ENCODE measurements around the gene RBL2. TPM values are rescaled to one million over a fixed set of nuclear protein-coding genes. Genes with fewer than 3 reads are reported as not detected.

RBL2 gene
- total and polyA plus RNA-seq, 2 donors (not counting 3 experiments of a cell fraction or from before 2014, with no cell fraction given), result 22.5 to 30.7 TPM

DNA sequence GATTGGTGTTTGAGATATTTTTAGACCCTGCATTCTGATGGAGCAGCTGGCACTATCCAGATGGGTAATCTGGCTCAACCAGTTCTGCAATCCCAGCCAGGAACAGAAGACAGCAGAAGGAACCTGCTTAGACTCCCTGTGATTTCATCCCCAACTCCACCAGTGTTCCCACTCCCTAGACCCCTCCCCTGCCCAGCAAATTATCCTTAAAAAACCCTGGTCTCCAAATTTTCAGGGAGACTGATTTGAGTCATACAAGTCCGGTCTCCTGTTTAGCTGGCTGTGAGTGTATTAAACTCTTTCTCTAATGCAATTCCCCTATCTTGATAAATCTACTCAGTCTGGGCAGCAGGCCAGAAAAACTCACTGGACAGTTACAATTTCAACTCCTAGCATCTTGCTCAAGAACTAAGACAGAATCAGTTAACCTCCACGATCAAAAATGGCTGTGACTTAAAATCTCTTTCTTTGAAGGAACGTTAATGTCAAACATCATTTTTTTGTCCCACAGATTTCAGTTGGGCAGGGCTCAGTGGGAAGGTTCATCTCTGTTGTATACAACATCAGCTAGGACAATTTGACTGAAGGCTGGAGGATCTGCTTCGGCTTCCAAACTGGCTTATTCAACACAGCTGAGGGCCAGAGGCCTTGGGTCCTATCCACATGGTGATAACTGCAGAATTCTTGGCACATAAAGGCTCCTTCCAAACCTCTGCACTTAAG lies 4.9 kb upstream of the RBL2 start:
- H3K9ac ChIP-seq (replicated peaks; ENCODE audit: extremely low read depth, insufficient read depth, low read length), result no peak overlapping the region
- H3K9me1 ChIP-seq (replicated peaks; ENCODE audit: control insufficient read depth, extremely low read depth, insufficient read depth, low read length), result no peaks in the 10 kb centered on the region
- no peak for TF ChIP-seq MYC (IDR thresholded peaks at IDR 0.05; ENCODE audit: low read depth, low read length)
- no peaks in the 10 kb centered on the region for H3K79me2 ChIP-seq (ENCODE audit: control insufficient read depth, insufficient read depth, low read length)
- intact Hi-C loops (cut with micrococcal nuclease) (no loop called here), dilution Hi-C loops (cut with MboI; ENCODE audit: extremely low pct_ligation_motif_present, low sequenced_read_pairs) (no loop called here)
- no peak overlapping the region for H2AFZ ChIP-seq (ENCODE audit: low read depth, low read length)
- DNase-seq (ENCODE audit: low read depth, low spot score) (peak; percentile 10), FAIRE-seq (no peak)
- H4K20me1 ChIP-seq (replicated peaks; ENCODE audit: control insufficient read depth, extremely low read depth, insufficient read depth, low read length), result no peaks in the 10 kb centered on the region
- H3K4me1 ChIP-seq (ENCODE audit: control insufficient read depth, extremely low read depth, insufficient read depth, low read length), result no peaks in the 10 kb centered on the region
- no peak overlapping the region for H3K4me2 ChIP-seq (ENCODE audit: insufficient read depth, low read length)
- no TSS peak for BruUV-seq (replicated peaks)
- H3K4me3 ChIP-seq (replicated peaks in 1 of 3; ENCODE audit: insufficient read depth in 1 of 3, low read depth in 1 of 3, low read length in 3 of 3), result no peak overlapping the region
- H3K36me3 ChIP-seq (ENCODE audit: control insufficient read depth in 2 of 2, extremely low read depth in 1 of 2, insufficient read depth in 2 of 2, low read length in 2 of 2), result no peaks in the 10 kb centered on the region
- ChIA-PET POLR2A (no interaction called here), CTCF (no interaction called here)
- H3K27ac ChIP-seq (ENCODE audit: insufficient read depth, low read depth, low read length), result no peak overlapping the region
- no peaks in the 10 kb centered on the region for H3K27me3 ChIP-seq (ENCODE audit: control insufficient read depth in 2 of 2, insufficient read depth in 2 of 2, low read length in 2 of 2)
- no peaks in the 10 kb centered on the region for H3K9me3 ChIP-seq (replicated peaks; ENCODE audit: control insufficient read depth, insufficient read depth, low read length)

DNA sequence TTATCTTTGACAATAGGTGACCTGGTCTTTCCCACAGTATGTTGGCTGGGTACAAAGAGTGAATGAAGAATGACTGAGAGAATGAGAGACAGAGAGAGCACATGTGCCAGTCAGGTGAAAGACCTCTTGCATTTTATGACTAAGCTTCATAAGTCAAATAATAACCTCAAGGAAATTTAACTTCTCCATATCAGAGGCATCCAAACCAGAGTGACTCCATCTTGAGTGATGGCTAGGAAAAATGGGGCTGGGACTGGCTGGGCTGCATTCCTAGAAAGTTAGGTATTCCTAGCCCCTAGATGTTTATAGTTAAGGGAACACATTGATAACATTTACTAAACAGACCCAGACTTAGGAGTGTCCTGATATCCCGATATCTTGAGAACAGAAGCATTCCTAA lies 3.9 kb upstream of the RBL2 start:
- no peak overlapping the region for H2AFZ ChIP-seq (ENCODE audit: low read depth, low read length)
- H3K4me3 ChIP-seq (replicated peaks in 1 of 3; ENCODE audit: insufficient read depth in 1 of 3, low read depth in 1 of 3, low read length in 3 of 3), result no peak overlapping the region
- intact Hi-C loops (cut with micrococcal nuclease) (loop anchor here (10.0 kb wide), 1 partner anchor 376 kb away; the partner anchor contains the start of genes CHD9 and CHD9NB), dilution Hi-C loops (cut with MboI; ENCODE audit: extremely low pct_ligation_motif_present, low sequenced_read_pairs) (no loop called here)
- no peaks in the 10 kb centered on the region for H3K4me1 ChIP-seq (ENCODE audit: control insufficient read depth, extremely low read depth, insufficient read depth, low read length)
- no peak overlapping the region for H3K27ac ChIP-seq (ENCODE audit: insufficient read depth, low read depth, low read length)
- DNase-seq (ENCODE audit: low read depth, low spot score) (no peak), FAIRE-seq (no peak)
- peaks cover 4% of the 10 kb centered on the region for H3K79me2 ChIP-seq (ENCODE audit: control insufficient read depth, insufficient read depth, low read length)
- POLR2A ChIA-PET, result no interaction called here
- H3K9me1 ChIP-seq (replicated peaks; ENCODE audit: control insufficient read depth, extremely low read depth, insufficient read depth, low read length), result no peaks in the 10 kb centered on the region
- BruUV-seq (replicated peaks), result no TSS peak
- no peaks in the 10 kb centered on the region for H3K9me3 ChIP-seq (replicated peaks; ENCODE audit: control insufficient read depth, insufficient read depth, low read length)
- H4K20me1 ChIP-seq (replicated peaks; ENCODE audit: control insufficient read depth, extremely low read depth, insufficient read depth, low read length), result no peaks in the 10 kb centered on the region
- TF ChIP-seq, protein P1, sequence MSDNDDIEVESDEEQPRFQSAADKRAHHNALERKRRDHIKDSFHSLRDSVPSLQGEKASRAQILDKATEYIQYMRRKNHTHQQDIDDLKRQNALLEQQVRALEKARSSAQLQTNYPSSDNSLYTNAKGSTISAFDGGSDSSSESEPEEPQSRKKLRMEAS (IDR thresholded peaks at IDR 0.05; ENCODE audit: insufficient read depth, insufficient read length), result no peak
- TF ChIP-seq POLR2AphosphoS5 (IDR thresholded peaks at IDR 0.05; ENCODE audit: insufficient read depth, low read depth, low read length), result no peak
- no peaks in the 10 kb centered on the region for H3K36me3 ChIP-seq (ENCODE audit: control insufficient read depth in 2 of 2, extremely low read depth in 1 of 2, insufficient read depth in 2 of 2, low read length in 2 of 2)
- CTCF ChIA-PET, result no interaction called here
- H3K27me3 ChIP-seq (ENCODE audit: control insufficient read depth in 2 of 2, insufficient read depth in 2 of 2, low read length in 2 of 2), result no peaks in the 10 kb centered on the region
- H3K9ac ChIP-seq (replicated peaks; ENCODE audit: extremely low read depth, insufficient read depth, low read length), result no peak overlapping the region
- H3K4me2 ChIP-seq (ENCODE audit: insufficient read depth, low read length), result no peak overlapping the region

All from endothelial cell of umbilical vein (primary cell).